ENCODE data around the gene PBLD. TPM values are rescaled to one million over a fixed set of nuclear protein-coding genes. Genes with fewer than 3 reads are reported as not detected.
"Not testable (repeated sequence)": the region's sequence is repeated elsewhere in the genome, so short reads cannot be mapped to it uniquely, and the experiment has no call there.

The PBLD gene
- total and polyA plus RNA-seq, 5 donors from 2014 or later = 0.85 to 1.5 (median 1.2) TPM

DNA sequence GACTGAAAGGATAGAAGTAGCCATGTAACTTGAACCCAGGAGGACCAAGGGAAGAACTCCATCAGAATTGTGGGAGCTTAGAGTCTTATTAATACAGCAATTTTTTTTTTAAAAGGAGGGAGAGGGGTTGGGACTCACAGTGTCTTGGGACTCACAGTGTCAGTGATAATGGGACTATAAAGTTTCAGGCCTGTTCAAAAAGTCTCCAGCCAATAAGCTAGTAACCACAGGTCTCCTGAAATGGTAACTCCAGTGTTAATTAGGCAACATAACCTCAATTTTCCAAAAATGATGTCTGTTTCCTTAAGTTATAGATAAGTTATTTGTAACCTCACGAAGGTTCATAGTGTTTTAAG, 3.2 kb downstream of the PBLD start:
- H3K36me3 Mint-ChIP-seq = peaks cover 5% of the 10 kb centered on the region
- Histone ChIP-seq H3K4me1 (ENCODE audit: control insufficient read depth, insufficient read depth, low read length, poor library complexity, severe bottlenecking) (peaks cover 11% of the 10 kb centered on the region), H3K9me3 (ENCODE audit: control insufficient read depth in 2 of 2, low read length in 2 of 2) (no peaks in the 10 kb centered on the region), H3K27me3 (ENCODE audit: control insufficient read depth, insufficient read depth, low read length) (no peaks in the 10 kb centered on the region), H3K4me3 (ENCODE audit: low read depth, low read length) (no peak overlapping the region), H3K27ac (ENCODE audit: insufficient read depth, low read length, poor library complexity, severe bottlenecking) (no peak overlapping the region), H3K36me3 (ENCODE audit: control insufficient read depth, insufficient read depth, low read length) (no peaks in the 10 kb centered on the region)
- peaks cover 11% of the 10 kb centered on the region for H3K27me3 Mint-ChIP-seq
- H3K4me1 Mint-ChIP-seq = peaks cover under 1 to 34% (median 23%) of the 10 kb centered on the region in 4 donors
- peak overlapping the region in 2 of 3 donors; percentile 59 to 99 for H3K27ac Mint-ChIP-seq
- peak overlapping the region; percentile 24 to 86 (median 55) for H3K4me3 Mint-ChIP-seq
- H3K9me3 Mint-ChIP-seq = peaks cover 0 to 3% (median 0%) of the 10 kb centered on the region in 7 donors
- ATAC-seq (ENCODE audit: low read depth in 2 of 2) = no peak
- DNase-seq = no peak

GRCh38 chr10:68327889-68328786, 4.6 kb downstream of the PBLD start:
- peak overlapping the region in 1 of 3 donors; percentile 30 for H3K27ac Mint-ChIP-seq
- Histone ChIP-seq H3K4me1 (ENCODE audit: control insufficient read depth, insufficient read depth, low read length, poor library complexity, severe bottlenecking) (peaks cover 7% of the 10 kb centered on the region), H3K4me3 (ENCODE audit: low read depth, low read length) (peak overlapping the region; percentile 18), H3K9me3 (ENCODE audit: control insufficient read depth in 2 of 2, low read length in 2 of 2) (no peaks in the 10 kb centered on the region), H3K27ac (ENCODE audit: insufficient read depth, low read length, poor library complexity, severe bottlenecking) (peak overlapping the region; percentile 39), H3K36me3 (ENCODE audit: control insufficient read depth, insufficient read depth, low read length) (no peaks in the 10 kb centered on the region), H3K27me3 (ENCODE audit: control insufficient read depth, insufficient read depth, low read length) (no peaks in the 10 kb centered on the region)
- ATAC-seq (ENCODE audit: low read depth in 2 of 2) (no peak), DNase-seq (peak in 1 of 3 donors; percentile 20)
- peaks cover 0 to 32% (median 19%) of the 10 kb centered on the region in 4 donors for H3K4me1 Mint-ChIP-seq
- peaks cover 0 to 3% (median 0%) of the 10 kb centered on the region in 7 donors for H3K9me3 Mint-ChIP-seq
- H3K36me3 Mint-ChIP-seq = peaks cover 4% of the 10 kb centered on the region
- H3K27me3 Mint-ChIP-seq = peaks cover 11% of the 10 kb centered on the region
- peak overlapping the region in 1 of 4 donors; percentile 71 for H3K4me3 Mint-ChIP-seq

- DNase-seq; H3K9me3 Mint-ChIP-seq; H3K4me3 ChIP-seq (ENCODE audit: low read depth, low read length); H3K27ac Mint-ChIP-seq; H3K36me3 Mint-ChIP-seq; H3K27me3 Mint-ChIP-seq; H3K27ac ChIP-seq (ENCODE audit: insufficient read depth, low read length, poor library complexity, severe bottlenecking); H3K4me3 Mint-ChIP-seq; ATAC-seq (ENCODE audit: low read depth in 2 of 2); H3K4me1 ChIP-seq (ENCODE audit: control insufficient read depth, insufficient read depth, low read length, poor library complexity, severe bottlenecking); H3K36me3 ChIP-seq (ENCODE audit: control insufficient read depth, insufficient read depth, low read length); H3K9me3 ChIP-seq (ENCODE audit: control insufficient read depth in 2 of 2, low read length in 2 of 2); H3K27me3 ChIP-seq (ENCODE audit: control insufficient read depth, insufficient read depth, low read length): not testable (repeated sequence)
- H3K4me1 Mint-ChIP-seq = peaks cover 0 to 22% (median 9%) of the 10 kb centered on the region in 4 donors
Observed at GRCh38 chr10:68324396-68324795, 8.3 kb downstream of the PBLD start.

DNA sequence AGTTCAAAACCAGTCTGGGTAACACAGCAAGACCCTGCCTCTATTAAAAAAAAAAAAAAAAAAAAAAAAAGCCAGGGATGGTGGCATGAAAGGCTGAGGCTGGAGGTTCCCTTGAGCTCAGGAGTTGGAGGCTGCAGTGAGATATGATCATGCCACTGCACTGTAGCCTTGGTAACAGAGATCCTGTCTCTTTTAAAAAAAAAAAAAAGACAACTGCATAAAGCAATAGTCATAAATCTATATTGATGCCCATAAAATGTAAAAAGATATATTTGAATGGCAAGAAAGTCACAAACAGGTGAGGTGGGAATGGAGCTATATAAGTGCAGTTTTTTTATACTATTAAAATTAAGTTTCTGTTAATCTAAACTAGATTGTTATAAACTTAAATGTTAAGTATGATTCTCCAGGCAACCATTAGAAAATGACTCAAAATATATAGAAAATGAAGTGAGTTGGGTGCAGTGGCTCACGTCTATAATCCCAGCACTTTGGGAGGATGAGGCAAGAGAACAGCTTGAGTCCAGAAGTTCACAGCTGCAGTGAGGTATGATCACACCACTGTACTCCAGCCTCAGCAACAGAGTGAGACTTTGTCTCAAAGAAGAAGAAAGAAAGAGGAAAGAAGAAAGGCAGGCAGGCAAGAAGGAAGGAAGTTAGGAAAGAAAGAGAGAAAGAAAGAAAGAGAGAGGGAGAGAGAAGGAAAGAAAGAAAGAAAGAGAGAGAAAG, 14.2 kb downstream of the PBLD start:
- no peaks in the 10 kb centered on the region for H3K27me3 Mint-ChIP-seq
- Histone ChIP-seq H3K4me3 (ENCODE audit: low read depth, low read length) (no peak overlapping the region), H3K36me3 (ENCODE audit: control insufficient read depth, insufficient read depth, low read length) (no peaks in the 10 kb centered on the region), H3K27ac (ENCODE audit: insufficient read depth, low read length, poor library complexity, severe bottlenecking) (no peak overlapping the region), H3K27me3 (ENCODE audit: control insufficient read depth, insufficient read depth, low read length) (no peaks in the 10 kb centered on the region), H3K9me3 (ENCODE audit: control insufficient read depth in 2 of 2, low read length in 2 of 2) (peaks cover 13 to 14% of the 10 kb centered on the region in 2 experiments), H3K4me1 (ENCODE audit: control insufficient read depth, insufficient read depth, low read length, poor library complexity, severe bottlenecking) (peaks cover 6% of the 10 kb centered on the region)
- ATAC-seq (ENCODE audit: low read depth in 2 of 2) (no peak), DNase-seq (no peak)
- H3K36me3 Mint-ChIP-seq = peaks cover 4% of the 10 kb centered on the region
- H3K27ac Mint-ChIP-seq = no peak overlapping the region
- peaks cover 0 to 15% (median 2%) of the 10 kb centered on the region in 7 donors for H3K9me3 Mint-ChIP-seq
- H3K4me1 Mint-ChIP-seq = peaks cover 6 to 12% (median 8%) of the 10 kb centered on the region in 4 donors
- no peak overlapping the region for H3K4me3 Mint-ChIP-seq

DNA sequence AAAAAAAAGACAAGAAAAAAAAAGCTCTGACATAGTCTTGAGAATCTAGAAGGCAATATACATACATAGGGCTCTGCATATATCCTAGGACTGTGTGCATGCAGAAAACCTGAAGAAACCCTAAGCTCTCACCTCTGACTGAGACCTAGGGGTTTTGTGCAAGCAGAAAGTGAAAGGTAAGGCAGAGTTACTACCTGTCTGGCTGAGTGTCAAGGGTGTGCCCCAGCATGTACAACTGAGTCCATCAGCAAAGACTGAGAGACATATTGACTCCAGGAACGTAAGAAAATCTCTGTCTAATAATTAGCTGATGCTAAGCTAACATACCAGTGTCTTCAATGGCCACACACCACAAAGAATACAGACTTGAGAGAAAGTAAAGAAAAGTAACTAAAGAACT, 17.1 kb downstream of the PBLD start:
- no peaks in the 10 kb centered on the region for H3K27me3 ChIP-seq (ENCODE audit: control insufficient read depth, insufficient read depth, low read length)
- DNase-seq (no peak), ATAC-seq (ENCODE audit: low read depth in 2 of 2) (no peak)
- Mint-ChIP-seq H3K27me3 (no peaks in the 10 kb centered on the region), H3K36me3 (peaks cover 8% of the 10 kb centered on the region), H3K4me1 (peaks cover 6 to 13% (median 10%) of the 10 kb centered on the region in 4 donors), H3K9me3 (peaks cover 0 to 15% (median 2%) of the 10 kb centered on the region in 7 donors), H3K4me3 (no peak overlapping the region), H3K27ac (no peak overlapping the region)
- no peaks in the 10 kb centered on the region for H3K36me3 ChIP-seq (ENCODE audit: control insufficient read depth, insufficient read depth, low read length)
- H3K4me1 ChIP-seq (ENCODE audit: control insufficient read depth, insufficient read depth, low read length, poor library complexity, severe bottlenecking) = peaks cover 6% of the 10 kb centered on the region
- H3K27ac ChIP-seq (ENCODE audit: insufficient read depth, low read length, poor library complexity, severe bottlenecking) = no peak overlapping the region
- peaks cover 13 to 14% of the 10 kb centered on the region in 2 experiments for H3K9me3 ChIP-seq (ENCODE audit: control insufficient read depth in 2 of 2, low read length in 2 of 2)
- H3K4me3 ChIP-seq (ENCODE audit: low read depth, low read length) = no peak overlapping the region

DNA sequence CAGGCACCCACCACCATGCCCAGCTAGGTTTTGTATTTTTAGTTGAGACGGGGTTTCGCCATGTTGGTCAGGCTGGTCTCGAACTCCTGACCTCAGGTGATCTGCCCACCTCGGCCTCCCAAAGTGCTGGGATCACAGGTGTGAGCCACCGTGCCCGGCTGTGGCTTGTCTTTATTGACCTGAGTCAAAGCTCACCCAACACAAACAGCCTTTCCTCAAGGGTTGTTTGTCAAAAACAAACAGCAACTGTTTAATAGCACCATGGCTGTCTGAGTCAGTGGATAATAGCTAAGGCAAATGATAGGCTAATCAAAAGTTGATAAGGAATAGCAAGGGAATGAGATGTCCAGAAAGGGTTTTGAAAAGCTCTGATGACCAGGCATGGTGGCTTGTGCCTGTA, 17.8 kb downstream of the PBLD start:
- not testable (repeated sequence) for H3K36me3 ChIP-seq (ENCODE audit: control insufficient read depth, insufficient read depth, low read length); H3K4me1 ChIP-seq (ENCODE audit: control insufficient read depth, insufficient read depth, low read length, poor library complexity, severe bottlenecking); H3K4me3 ChIP-seq (ENCODE audit: low read depth, low read length); H3K4me3 Mint-ChIP-seq; H3K27ac ChIP-seq (ENCODE audit: insufficient read depth, low read length, poor library complexity, severe bottlenecking); DNase-seq; H3K27me3 Mint-ChIP-seq; H3K27ac Mint-ChIP-seq; H3K27me3 ChIP-seq (ENCODE audit: control insufficient read depth, insufficient read depth, low read length); H3K36me3 Mint-ChIP-seq; ATAC-seq (ENCODE audit: low read depth in 2 of 2)
- peaks cover 13 to 14% of the 10 kb centered on the region in 2 experiments for H3K9me3 ChIP-seq (ENCODE audit: control insufficient read depth in 2 of 2, low read length in 2 of 2)
- peaks cover 0 to 15% (median 2%) of the 10 kb centered on the region in 7 donors for H3K9me3 Mint-ChIP-seq
- H3K4me1 Mint-ChIP-seq = peaks cover 6 to 13% (median 9%) of the 10 kb centered on the region in 4 donors

DNA sequence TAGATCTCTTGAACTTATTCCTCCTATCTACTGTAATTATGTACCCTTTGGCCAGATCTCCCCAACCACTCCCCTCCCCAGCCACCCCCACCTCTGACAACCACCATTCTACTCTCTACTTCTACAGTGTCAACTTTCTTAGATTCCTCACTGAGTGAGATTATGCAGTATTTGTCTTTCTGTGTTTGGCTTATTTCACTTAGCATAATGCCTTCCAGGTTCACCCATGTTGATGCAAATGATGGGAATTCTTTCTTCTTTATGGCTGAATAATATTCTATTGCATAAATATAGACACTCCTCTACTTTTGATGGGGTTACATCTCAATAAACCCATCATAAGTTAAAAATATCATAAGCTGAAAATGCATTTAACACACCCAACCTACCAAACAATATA, 22.2 kb downstream of the PBLD start:
- Mint-ChIP-seq H3K27ac (peak overlapping the region in 1 of 3 donors; percentile 66), H3K36me3 (peaks cover 4% of the 10 kb centered on the region), H3K27me3 (no peaks in the 10 kb centered on the region), H3K4me1 (peaks cover 6 to 13% (median 9%) of the 10 kb centered on the region in 4 donors), H3K4me3 (no peak overlapping the region), H3K9me3 (peaks cover 0 to 3% (median 0%) of the 10 kb centered on the region in 7 donors)
- Histone ChIP-seq H3K27me3 (ENCODE audit: control insufficient read depth, insufficient read depth, low read length) (no peaks in the 10 kb centered on the region), H3K4me1 (ENCODE audit: control insufficient read depth, insufficient read depth, low read length, poor library complexity, severe bottlenecking) (peaks cover 6% of the 10 kb centered on the region), H3K9me3 (ENCODE audit: control insufficient read depth in 2 of 2, low read length in 2 of 2) (no peaks in the 10 kb centered on the region), H3K4me3 (ENCODE audit: low read depth, low read length) (no peak overlapping the region), H3K27ac (ENCODE audit: insufficient read depth, low read length, poor library complexity, severe bottlenecking) (no peak overlapping the region), H3K36me3 (ENCODE audit: control insufficient read depth, insufficient read depth, low read length) (no peaks in the 10 kb centered on the region)
- ATAC-seq (ENCODE audit: low read depth in 2 of 2) (no peak), DNase-seq (no peak)

Measured in CD4-positive, CD25-positive, alpha-beta regulatory T cell (primary cell).